Measurements from ENCODE around the gene PDIA6.

PDIA6 gene

DNA sequence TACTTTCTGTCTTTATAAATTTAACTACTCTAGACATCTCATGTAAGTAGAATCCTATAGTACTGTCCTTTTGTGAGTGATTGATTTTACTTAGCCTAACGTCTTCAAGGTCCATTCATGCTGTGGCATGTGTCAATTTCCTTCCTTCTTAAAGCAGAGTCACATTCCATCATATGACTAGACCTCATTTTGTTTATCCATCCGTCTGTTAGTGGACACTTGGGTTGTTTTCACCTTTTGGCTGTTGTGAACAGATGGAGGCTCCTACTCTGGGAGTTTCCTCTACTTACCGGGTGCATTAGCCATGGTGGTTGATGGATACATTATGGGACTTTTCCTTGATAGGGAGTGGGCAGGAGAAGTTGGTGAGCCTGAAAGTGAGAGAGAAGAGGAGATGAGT, 6.4 kb upstream of the PDIA6 start:
- TF ChIP-seq POLR2AphosphoS5 (IDR thresholded peaks at IDR 0.05; ENCODE audit: low read depth, low read length): no peak
- no peak for TF ChIP-seq FOXP2 (optimal IDR thresholded peaks at IDR 0.05; ENCODE audit: borderline replicate concordance, extremely low read depth, extremely low read length, insufficient read depth)
- TF ChIP-seq SIN3A (IDR thresholded peaks at IDR 0.05; ENCODE audit: borderline replicate concordance, insufficient read depth, low read length): no peak
- no peak for TF ChIP-seq TAF1 (IDR thresholded peaks at IDR 0.05; ENCODE audit: borderline replicate concordance, insufficient read depth, low read length)
- TF ChIP-seq, protein P1, sequence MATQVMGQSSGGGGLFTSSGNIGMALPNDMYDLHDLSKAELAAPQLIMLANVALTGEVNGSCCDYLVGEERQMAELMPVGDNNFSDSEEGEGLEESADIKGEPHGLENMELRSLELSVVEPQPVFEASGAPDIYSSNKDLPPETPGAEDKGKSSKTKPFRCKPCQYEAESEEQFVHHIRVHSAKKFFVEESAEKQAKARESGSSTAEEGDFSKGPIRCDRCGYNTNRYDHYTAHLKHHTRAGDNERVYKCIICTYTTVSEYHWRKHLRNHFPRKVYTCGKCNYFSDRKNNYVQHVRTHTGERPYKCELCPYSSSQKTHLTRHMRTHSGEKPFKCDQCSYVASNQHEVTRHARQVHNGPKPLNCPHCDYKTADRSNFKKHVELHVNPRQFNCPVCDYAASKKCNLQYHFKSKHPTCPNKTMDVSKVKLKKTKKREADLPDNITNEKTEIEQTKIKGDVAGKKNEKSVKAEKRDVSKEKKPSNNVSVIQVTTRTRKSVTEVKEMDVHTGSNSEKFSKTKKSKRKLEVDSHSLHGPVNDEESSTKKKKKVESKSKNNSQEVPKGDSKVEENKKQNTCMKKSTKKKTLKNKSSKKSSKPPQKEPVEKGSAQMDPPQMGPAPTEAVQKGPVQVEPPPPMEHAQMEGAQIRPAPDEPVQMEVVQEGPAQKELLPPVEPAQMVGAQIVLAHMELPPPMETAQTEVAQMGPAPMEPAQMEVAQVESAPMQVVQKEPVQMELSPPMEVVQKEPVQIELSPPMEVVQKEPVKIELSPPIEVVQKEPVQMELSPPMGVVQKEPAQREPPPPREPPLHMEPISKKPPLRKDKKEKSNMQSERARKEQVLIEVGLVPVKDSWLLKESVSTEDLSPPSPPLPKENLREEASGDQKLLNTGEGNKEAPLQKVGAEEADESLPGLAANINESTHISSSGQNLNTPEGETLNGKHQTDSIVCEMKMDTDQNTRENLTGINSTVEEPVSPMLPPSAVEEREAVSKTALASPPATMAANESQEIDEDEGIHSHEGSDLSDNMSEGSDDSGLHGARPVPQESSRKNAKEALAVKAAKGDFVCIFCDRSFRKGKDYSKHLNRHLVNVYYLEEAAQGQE (IDR thresholded peaks at IDR 0.05; ENCODE audit: insufficient read depth in 1 of 2, low read depth in 2 of 2, low read length in 2 of 2): no peak

DNA sequence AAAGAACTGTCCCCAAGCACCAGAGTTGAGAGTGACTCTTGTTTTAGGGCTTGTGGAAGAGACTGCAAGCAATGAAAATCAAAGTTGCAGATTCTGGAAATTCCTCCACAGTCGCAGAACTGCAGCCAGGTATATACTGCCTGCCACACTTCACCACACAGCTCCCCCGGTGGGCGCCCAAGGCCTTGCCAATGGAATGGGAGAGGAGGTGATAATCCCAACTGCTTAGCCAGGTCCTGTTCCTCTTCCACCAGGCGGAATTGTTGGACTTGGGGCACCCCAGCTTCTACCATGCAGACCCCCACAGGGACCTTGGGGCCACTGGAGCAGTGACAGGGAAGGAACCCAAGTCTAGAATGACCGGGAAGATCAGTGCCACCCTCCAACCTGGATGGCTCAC, 4.8 kb upstream of the PDIA6 start:
- TF ChIP-seq, protein P1 (IDR thresholded peaks at IDR 0.05; ENCODE audit: insufficient read depth in 1 of 2, low read depth in 2 of 2, low read length in 2 of 2): no peak
- TF ChIP-seq SIN3A (IDR thresholded peaks at IDR 0.05; ENCODE audit: borderline replicate concordance, insufficient read depth, low read length) (no peak), FOXP2 (optimal IDR thresholded peaks at IDR 0.05; ENCODE audit: borderline replicate concordance, extremely low read depth, extremely low read length, insufficient read depth) (no peak), POLR2AphosphoS5 (IDR thresholded peaks at IDR 0.05; ENCODE audit: low read depth, low read length) (no peak), TAF1 (IDR thresholded peaks at IDR 0.05; ENCODE audit: borderline replicate concordance, insufficient read depth, low read length) (no peak)

DNA sequence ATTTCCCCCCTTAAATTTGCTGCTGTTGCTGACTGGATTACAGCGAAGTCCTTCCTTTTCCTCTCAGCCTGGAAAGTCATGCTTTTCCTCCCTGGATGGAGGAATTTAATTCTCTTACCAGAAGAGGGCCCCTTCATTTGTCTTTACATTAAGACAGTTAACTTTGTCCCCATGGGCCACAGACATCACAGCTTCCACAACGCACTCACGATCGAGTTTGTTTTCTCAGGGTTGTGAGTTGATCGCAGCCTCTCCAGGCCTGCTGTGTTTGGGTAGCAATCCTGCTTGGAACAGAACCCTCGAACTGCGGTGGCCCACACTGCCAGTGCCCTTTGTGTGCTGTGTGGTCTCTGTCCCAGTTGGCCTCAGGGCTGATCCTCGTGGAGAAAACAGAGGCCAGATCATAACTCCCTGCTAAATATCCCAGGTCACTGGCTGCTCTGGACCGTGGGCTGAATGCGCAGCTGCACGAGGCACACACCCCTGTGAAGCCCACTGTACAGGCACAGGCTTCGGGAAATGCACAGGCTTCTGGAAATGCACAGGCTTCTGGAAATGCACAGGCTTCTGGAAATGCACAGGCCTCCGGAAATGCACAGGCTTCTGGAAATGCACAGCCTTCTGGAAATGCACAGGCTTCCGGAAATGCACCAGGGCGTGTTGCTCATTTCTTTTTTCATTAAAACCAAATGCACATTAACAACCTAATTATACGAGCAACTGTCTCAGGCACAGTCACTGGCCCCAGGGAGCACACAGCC, 2.2 kb upstream of the PDIA6 start:
- TF ChIP-seq SIN3A (IDR thresholded peaks at IDR 0.05; ENCODE audit: borderline replicate concordance, insufficient read depth, low read length) (no peak), TAF1 (IDR thresholded peaks at IDR 0.05; ENCODE audit: borderline replicate concordance, insufficient read depth, low read length) (peak; percentile 20; the same call in 1 of the 2 replicates), FOXP2 (optimal IDR thresholded peaks at IDR 0.05; ENCODE audit: borderline replicate concordance, extremely low read depth, extremely low read length, insufficient read depth) (no peak), POLR2AphosphoS5 (IDR thresholded peaks at IDR 0.05; ENCODE audit: low read depth, low read length) (peak; percentile 34; the same call in 1 of the 2 replicates)
- TF ChIP-seq, protein P1 (IDR thresholded peaks at IDR 0.05; ENCODE audit: insufficient read depth in 1 of 2, low read depth in 2 of 2, low read length in 2 of 2): 0 out of 4 replicates have a peak, but pooled peaks of 1 of the 2 experiments have one; percentile 1

DNA sequence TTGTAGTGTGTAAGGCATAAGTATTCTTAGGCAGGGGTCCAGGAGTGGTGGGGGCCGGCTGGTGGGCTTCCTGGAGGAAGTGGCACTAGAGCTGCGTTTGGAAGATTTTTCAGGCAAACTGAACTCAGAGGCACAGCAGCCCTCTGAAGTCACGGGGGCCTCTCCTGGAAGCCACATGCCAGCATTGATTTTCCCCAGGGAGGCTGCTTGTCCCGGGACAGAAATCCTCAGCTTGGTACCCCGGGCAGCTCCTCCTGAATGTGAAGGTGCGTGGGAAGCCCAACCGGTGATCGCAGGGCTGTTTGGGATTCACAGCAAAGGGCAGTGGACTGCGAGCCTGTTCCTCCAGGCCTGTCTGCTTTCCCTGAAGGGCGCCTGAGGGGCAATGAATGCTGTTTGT, 1.6 kb upstream of the PDIA6 start:
- TF ChIP-seq TAF1 (IDR thresholded peaks at IDR 0.05; ENCODE audit: borderline replicate concordance, insufficient read depth, low read length) (no peak), POLR2AphosphoS5 (IDR thresholded peaks at IDR 0.05; ENCODE audit: low read depth, low read length) (no peak)
- TF ChIP-seq, protein P1 (IDR thresholded peaks at IDR 0.05; ENCODE audit: insufficient read depth in 1 of 2, low read depth in 2 of 2, low read length in 2 of 2): 0 out of 4 replicates have a peak, but pooled peaks of 1 of the 2 experiments have one; percentile 9

All from PFSK-1 (cell line).